SKM-1 treated with dmso at 0.1 percent for 144 hours (cell line): ENCODE results near the gene WNT11.

Experiments
- DNase-seq: peaks from one replicate; lab custom pipeline; 2025; ENCODE audit not compliant: unreplicated experiment; lab: John Stamatoyannopoulos, UW

Gene WNT11

DNA sequence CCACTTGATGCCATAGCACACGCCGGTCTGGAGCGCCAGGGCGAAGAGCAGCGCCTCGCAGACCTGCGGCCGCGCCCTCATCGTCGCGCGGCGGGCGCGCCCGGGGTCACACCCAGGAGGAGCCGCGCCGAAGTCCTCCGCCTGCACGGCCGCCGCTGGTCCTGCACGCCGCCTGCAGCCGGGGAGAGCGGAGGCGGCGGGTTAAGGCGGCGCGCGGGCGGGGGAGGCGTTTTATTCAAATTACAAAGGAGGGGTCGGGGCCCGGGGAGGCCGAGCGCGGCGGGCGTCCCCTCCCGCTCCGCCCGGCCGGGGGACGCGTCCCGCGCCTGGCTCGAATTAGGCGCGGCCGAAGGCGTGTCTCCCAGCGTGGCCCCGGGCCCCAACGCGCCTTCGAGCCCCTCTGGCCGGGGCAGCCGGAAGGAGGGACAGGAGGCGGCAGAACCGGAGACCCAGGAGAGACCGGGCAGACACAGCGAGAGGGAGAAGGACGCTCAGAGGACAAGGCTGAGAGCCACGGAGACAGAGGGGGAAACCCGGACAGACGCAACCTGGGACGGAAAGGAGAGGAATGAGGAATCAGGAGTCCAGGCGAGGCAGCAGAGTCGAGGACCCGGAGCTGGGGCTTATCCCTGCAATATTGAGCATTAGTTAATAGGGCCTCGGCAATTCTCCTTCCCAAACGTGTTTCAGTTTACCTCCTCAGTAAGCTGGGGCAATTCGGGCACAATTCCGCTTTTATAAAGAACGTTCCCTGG is at the start of gene WNT11:
TSS of gene WNT11 (minus strand) at position 176 of the 755 bp plus-strand sequence. CDS start at position 81, 95 bp downstream.
- no peak for DNase-seq

DNA sequence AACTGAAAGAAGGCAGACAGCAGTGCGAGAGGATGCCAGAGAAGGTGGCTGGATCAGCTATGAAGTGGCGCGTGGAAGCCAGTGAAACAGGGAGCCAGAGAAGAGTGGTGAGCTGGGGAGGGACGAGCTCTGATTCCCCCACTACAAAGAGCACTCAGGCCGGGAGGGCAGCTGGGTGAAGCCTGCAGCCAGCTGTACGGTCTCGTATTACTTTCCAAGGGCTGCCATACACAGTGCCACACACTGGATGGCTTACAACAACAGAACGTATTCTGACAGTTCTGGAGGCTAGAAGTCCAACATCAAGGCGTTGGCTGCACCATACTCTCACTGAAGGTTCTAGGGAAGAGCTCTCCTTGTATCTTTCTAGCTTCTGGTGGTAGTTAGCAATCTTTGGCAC is 47.1 kb upstream of the WNT11 start:
- DNase-seq, result no peak

DNA sequence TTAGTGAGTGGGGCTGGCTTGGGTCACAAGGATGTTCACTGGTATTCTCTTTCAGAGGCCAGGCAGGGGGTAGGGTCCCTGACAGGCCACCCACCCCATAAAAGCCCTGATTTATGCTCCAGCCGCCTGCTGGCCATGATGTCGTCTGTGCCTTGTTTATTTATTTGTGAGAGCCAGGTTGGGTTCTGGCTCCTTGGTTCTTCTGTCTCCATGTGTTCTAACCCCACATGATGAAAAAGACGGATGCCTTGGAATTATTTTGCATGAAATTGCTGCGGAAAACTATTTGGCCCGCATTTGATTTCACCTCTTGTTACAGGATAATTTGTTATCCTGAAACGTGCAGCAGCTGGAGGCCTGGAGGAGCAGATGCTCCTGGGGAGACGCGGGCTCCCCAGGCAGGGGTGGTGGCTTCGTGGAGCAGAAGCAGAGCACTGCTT is 46.3 kb upstream of the WNT11 start:
- no peak for DNase-seq

- peak; percentile 73 for DNase-seq
Measured at GRCh38 chr11:76251576-76251975, 45.3 kb upstream of the WNT11 start.

GRCh38 chr11:76251226-76251575 is 44.9 kb upstream of the WNT11 start:
- DNase-seq, result peak; percentile 56

GRCh38 chr11:76250520-76251225 is 44.4 kb upstream of the WNT11 start:
- no peak for DNase-seq

- DNase-seq, result no peak
Measured at GRCh38 chr11:76249195-76249741, 43.0 kb upstream of the WNT11 start.

- DNase-seq, result no peak
Measured at GRCh38 chr11:76248210-76248609, 41.9 kb upstream of the WNT11 start.

GRCh38 chr11:76247091-76247490 is 40.8 kb upstream of the WNT11 start:
- no peak for DNase-seq

- no peak for DNase-seq
Measured at GRCh38 chr11:76246271-76246933, 40.1 kb upstream of the WNT11 start.

DNA sequence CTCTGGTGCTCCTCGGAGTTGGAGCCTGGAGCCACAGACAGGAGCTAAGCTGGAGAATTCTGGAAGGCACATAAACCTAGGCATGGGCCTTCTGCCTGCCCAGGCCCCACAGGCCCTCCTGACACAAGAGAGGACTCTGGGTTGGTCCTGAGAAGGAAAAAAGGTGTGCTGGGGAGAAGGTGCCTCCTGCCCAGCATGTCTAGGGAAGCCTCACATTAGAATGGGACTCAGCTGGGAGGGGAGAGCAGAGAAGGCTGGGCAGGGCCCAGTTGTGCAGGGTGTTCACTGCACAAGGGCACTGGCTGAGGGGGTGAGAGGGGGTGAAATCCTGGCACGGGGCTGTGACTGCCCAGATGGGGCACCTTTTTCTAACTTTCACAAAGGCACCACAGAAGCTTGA is 39.4 kb upstream of the WNT11 start:
- DNase-seq, result no peak

DNA sequence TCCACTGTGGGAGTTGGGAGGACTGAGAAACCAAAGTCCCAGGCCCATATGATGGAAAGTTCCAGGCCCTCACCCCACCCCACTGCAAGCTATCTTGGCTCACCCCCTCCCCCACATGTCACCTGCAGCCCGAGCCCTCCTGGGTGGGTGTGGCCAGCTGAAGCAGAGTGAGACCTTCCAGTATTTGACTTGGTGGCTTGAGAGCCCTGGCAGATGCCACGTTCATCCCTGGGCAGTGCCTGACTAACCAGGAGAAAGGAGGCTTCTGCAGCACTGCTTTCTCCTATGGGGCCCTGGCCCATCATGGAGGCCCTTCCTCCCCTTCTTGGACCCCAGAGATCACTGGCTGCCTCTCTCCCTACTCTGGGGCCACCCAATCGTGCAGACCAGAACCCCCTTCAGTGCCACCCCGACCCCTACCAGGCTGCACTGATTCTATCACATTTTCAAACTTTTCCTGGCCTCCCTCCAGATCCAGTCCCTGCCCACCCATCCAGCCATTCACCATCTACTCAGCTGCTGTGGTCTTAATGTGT is 38.1 kb upstream of the WNT11 start:
- DNase-seq, result no peak

- no peak for DNase-seq
Measured at GRCh38 chr11:76243957-76244285, 37.6 kb upstream of the WNT11 start.

DNA sequence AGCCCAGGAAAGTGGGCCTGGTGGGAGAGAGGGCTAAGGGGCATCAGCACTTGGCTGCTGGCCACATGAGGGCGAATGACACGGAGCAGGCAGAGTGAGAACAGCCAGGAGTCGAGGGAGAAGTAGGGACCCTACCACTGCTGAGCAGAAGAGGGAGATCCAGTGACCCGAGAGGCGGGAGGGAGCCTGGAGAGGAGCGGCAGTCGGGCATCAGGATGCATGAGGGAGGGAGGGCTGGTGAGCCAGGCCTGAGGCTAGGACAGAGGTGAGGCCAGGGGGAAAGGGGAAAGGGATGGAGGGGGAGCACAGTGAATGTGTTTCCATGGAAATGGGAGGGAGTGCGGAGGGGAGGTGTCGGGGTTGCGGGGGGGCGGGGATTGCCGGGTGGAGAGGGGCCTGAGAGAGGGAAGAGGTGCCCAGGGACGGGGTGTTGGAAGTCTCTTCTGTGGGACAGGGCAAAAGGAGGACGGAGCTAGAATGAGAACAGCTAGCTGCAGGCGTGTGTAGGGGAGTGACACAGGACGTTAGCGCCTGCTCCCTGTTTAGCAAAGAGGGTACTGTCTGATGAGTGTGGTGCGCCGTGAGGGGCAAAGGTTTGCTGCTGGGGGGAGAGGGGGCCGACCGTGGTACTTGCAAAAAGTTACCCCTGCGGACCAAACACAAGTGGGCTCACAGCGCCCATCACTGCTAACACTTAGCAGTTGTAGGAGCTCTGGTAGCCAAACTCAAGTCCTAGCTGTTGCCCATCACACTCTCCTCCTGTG is 37.1 kb upstream of the WNT11 start:
- no peak for DNase-seq

GRCh38 chr11:76242004-76242779 is 35.9 kb upstream of the WNT11 start:
- no peak for DNase-seq

DNA sequence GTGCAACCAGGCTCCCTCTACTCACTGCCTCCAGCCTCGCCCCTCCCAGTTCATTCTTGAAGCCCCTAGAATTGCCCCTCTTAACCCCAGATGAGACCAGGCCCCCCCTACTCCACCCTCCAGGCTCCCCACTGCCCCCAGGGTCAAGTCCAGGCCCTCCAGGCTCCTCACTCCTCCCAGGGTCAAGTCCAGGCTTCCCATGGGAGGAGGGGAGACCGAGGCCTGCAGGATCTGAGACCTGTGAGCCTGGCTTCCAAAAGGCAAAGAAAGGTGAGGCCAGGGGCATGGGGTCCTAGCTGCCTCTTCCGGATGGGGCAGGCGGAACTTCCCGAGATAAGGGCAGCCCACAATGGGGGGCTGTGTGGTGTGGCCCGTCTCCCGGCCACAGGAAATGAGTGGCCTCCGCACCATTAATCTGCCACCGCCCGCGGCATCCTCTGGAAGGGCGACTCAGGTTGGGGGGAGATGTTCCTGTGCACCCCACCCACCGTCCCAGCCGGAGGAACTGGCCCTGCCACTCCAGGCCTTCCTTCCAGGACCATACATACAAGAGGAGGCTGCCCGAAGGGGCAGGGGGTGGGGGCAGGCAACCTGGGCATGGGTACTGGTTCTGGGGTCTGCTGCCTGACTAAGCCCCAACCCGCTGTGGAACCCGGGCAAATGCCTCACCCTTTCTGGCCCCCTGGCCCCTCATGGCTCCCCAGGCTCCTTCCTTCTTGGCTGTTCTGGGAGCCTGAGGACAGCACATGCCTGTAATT is 35.1 kb upstream of the WNT11 start:
- no peak for DNase-seq

GRCh38 chr11:76240666-76241065 is 34.4 kb upstream of the WNT11 start:
- no peak for DNase-seq

DNA sequence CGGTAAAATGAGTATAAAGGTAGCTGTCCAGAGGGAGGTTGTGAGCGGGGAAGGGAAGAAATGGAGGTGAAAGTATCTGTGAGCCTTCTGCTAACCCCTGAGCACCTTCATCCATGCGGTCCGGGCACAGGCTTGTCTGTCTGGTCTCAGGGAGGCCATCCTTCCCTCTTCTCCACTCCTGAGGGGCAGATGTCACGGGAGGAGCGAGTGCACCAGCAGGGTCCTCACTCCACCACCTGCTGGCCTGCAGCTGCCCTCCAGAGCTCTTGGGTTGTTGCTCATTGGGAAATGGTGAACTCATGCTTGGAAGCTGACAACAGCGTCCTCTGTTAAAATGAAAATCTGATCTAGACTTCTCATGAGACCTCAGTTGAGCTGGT is 33.8 kb upstream of the WNT11 start:
- DNase-seq, result no peak

GRCh38 chr11:76239483-76240160 is 33.3 kb upstream of the WNT11 start:
- no peak for DNase-seq
